GM23338 (cell line): ENCODE measurements around the gene RSPH1. TPM values are rescaled to one million over a fixed set of nuclear protein-coding genes. Genes with fewer than 3 reads are reported as not detected.

Source experiments
- ATAC-seq: fragments of 200-7000 bp; cut with Tn5 transposase; 3 replicates; pipeline ENCODE4 v1.9.1; 2020
- DNase-seq: peaks from one replicate; pipeline ENCODE4 v3.0.0-alpha.2; 2015; ENCODE audit warnings: low spot score
- H2AFZ ChIP-seq: fragments of 200-600 bp; sonication (generic); 2 replicates; pipeline ENCODE4 v1.8.0; 2016; ENCODE audit warnings: antibody characterized with exemption, mild to moderate bottlenecking, moderate library complexity
- H3F3A ChIP-seq: fragments of 200-600 bp; sonication (generic); replicated peaks from 2 replicates; pipeline ENCODE4 v1.8.0; 2017; ENCODE audit warnings: antibody characterized with exemption, mixed run types, low read depth
- H3K27ac ChIP-seq: fragments of 200-600 bp; sonication (generic); 2 replicates; pipeline ENCODE4 v1.6.1; 2016; ENCODE audit warnings: low read depth
- H3K27me3 ChIP-seq: fragments of 200-600 bp; sonication (generic); 2 replicates; pipeline ENCODE4 v1.8.0; 2016; ENCODE audit warnings: mild to moderate bottlenecking, mixed run types, moderate library complexity; ENCODE audit not compliant: insufficient read depth
- H3K36me3 ChIP-seq: fragments of 200-600 bp; sonication (generic); 2 replicates; pipeline ENCODE4 v1.8.0; 2016; ENCODE audit warnings: mild to moderate bottlenecking; ENCODE audit not compliant: insufficient read depth
- H3K4me1 ChIP-seq: fragments of 200-600 bp; sonication (generic); 2 replicates; pipeline ENCODE4 v1.8.0; 2016; ENCODE audit warnings: mild to moderate bottlenecking, moderate library complexity; ENCODE audit not compliant: insufficient read depth
- H3K4me2 ChIP-seq: fragments of 200-600 bp; sonication (generic); 2 replicates; pipeline ENCODE4 v1.7.1; 2017; ENCODE audit warnings: mixed run types
- H3K4me3 ChIP-seq: fragments of 200-600 bp; sonication (generic); 2 replicates; pipeline ENCODE4 v1.6.1; 2016; ENCODE audit warnings: mixed run types
- H3K79me2 ChIP-seq: fragments of 200-600 bp; sonication (generic); replicated peaks from 2 replicates; pipeline ENCODE4 v1.8.0; 2017; ENCODE audit warnings: mild to moderate bottlenecking; ENCODE audit not compliant: insufficient read depth
- H3K9me2 ChIP-seq: fragments of 200-600 bp; sonication (generic); 2 replicates; pipeline ENCODE4 v1.8.0; 2017; ENCODE audit not compliant: insufficient read depth
- H4K20me1 ChIP-seq: fragments of 200-600 bp; sonication (generic); replicated peaks from 2 replicates; pipeline ENCODE4 v1.8.0; 2017; ENCODE audit warnings: mild to moderate bottlenecking; ENCODE audit not compliant: insufficient read depth
- H3K27ac Mint-ChIP-seq: 2 replicates; pipeline ENCODE4 v1.8.0; 2020; ENCODE audit warnings: inconsistent platforms, mild to moderate bottlenecking, moderate library complexity, mixed read lengths
- H3K27me3 Mint-ChIP-seq: 3 replicates; pipeline ENCODE4 v1.8.0; 2022; ENCODE audit warnings: low read depth, mild to moderate bottlenecking, moderate library complexity, mixed read lengths, inconsistent platforms; ENCODE audit not compliant: insufficient read depth, poor library complexity
- H3K36me3 Mint-ChIP-seq: 3 replicates; pipeline ENCODE4 v1.8.0; 2021; ENCODE audit warnings: low read depth, mild to moderate bottlenecking, inconsistent platforms, moderate library complexity, mixed read lengths
- H3K4me1 Mint-ChIP-seq: 3 replicates; pipeline ENCODE4 v1.8.0; 2020; ENCODE audit warnings: mild to moderate bottlenecking, inconsistent platforms, mixed read lengths
- H3K4me3 Mint-ChIP-seq: 3 replicates; pipeline ENCODE4 v1.8.0; 2021; ENCODE audit warnings: moderate library complexity, mild to moderate bottlenecking, inconsistent platforms, mixed read lengths
- H3K9me3 Mint-ChIP-seq: 3 replicates; pipeline ENCODE4 v1.8.0; 2020; ENCODE audit warnings: moderate library complexity, mild to moderate bottlenecking, inconsistent platforms, mixed read lengths
- CREB1 ChIP-seq: fragments of 250-450 bp; sonication (Bioruptor Pico); IDR thresholded peaks from 2 replicates; pipeline ENCODE4 v1.5.0; 2020; ENCODE audit warnings: low read depth, mild to moderate bottlenecking, moderate library complexity
- CTCF ChIP-seq, 2 experiments: fragments of 200-600 bp in 1 of 2; sonication (generic) in 1 of 2; conservative IDR thresholded peaks; 2 replicates each; pipeline versions ENCODE4 v1.5.1 to v1.6.1; 2016 to 2017; ENCODE audit warnings: antibody characterized with exemption in 2 of 2, low read depth in 2 of 2, mild to moderate bottlenecking in 2 of 2, moderate library complexity in 1 of 2
- ETS1 ChIP-seq: IDR thresholded peaks from 2 replicates; pipeline ENCODE4 v1.6.1; 2016; ENCODE audit warnings: antibody characterized with exemption
- EZH2 ChIP-seq: fragments of 200-600 bp; sonication (generic); IDR thresholded peaks from one replicate; pipeline ENCODE4 v1.8.0; 2017; ENCODE audit warnings: antibody characterized with exemption, mild to moderate bottlenecking, low read depth; ENCODE audit not compliant: unreplicated experiment
- EZH2phosphoT487 ChIP-seq: fragments of 200-600 bp; sonication (generic); IDR thresholded peaks from one replicate; pipeline ENCODE4 v1.8.1; 2018; ENCODE audit warnings: antibody characterized with exemption; ENCODE audit not compliant: unreplicated experiment
- JUNB ChIP-seq: IDR thresholded peaks from one replicate; pipeline ENCODE4 v1.6.1; 2016; ENCODE audit warnings: antibody characterized with exemption; ENCODE audit not compliant: unreplicated experiment
- NANOG ChIP-seq: IDR thresholded peaks from 2 replicates; pipeline ENCODE4 v1.6.1; 2016; ENCODE audit warnings: antibody characterized with exemption, borderline replicate concordance
- POLR2AphosphoS5 ChIP-seq: IDR thresholded peaks from 2 replicates; pipeline ENCODE4 v1.6.1; 2016; ENCODE audit warnings: antibody characterized with exemption, low read depth
- REST ChIP-seq: IDR thresholded peaks from one replicate; pipeline ENCODE4 v1.6.1; 2018; ENCODE audit warnings: antibody characterized with exemption; ENCODE audit not compliant: unreplicated experiment
- STAT1 ChIP-seq: IDR thresholded peaks from one replicate; pipeline ENCODE4 v1.6.1; 2016; ENCODE audit warnings: antibody characterized with exemption; ENCODE audit not compliant: unreplicated experiment
- ZNF114 ChIP-seq: fragments of 250-450 bp; sonication (Bioruptor Pico); IDR thresholded peaks from 2 replicates; pipeline ENCODE4 v1.5.0; 2020; ENCODE audit warnings: mild to moderate bottlenecking, moderate library complexity
- ZNF331 ChIP-seq: fragments of 250-450 bp; sonication (Bioruptor Pico); IDR thresholded peaks from 2 replicates; pipeline ENCODE4 v1.5.0; 2020; ENCODE audit warnings: low read depth, mild to moderate bottlenecking, moderate library complexity
- ZNF462 ChIP-seq: fragments of 250-450 bp; sonication (Bioruptor Pico); IDR thresholded peaks from 2 replicates; pipeline ENCODE4 v1.5.0; 2020; ENCODE audit warnings: mild to moderate bottlenecking, moderate library complexity
- polyA plus RNA-seq: library from polyadenylated mRNA; unstranded; fragments of >200 nt; fragmentation: Nextera tagmentation; extraction: Ambion mirVana; gene quantifications from 2 replicates; pipeline ENCODE4 v1.2.1, GENCODE V29; 2016
- total RNA-seq: library from RNA; depleted of rRNA; stranded (reverse); fragments of >200 nt; shearing (Covaris generic); gene quantifications from 2 replicates; pipeline ENCODE4 v1.2.3, GENCODE V29; 2014

The RSPH1 gene
- total and polyA plus RNA-seq, 2 experiments from 2014 or later = 0.23 TPM; not detected in 1

- H3K36me3 ChIP-seq = no peaks in the 10 kb centered on the region
- Mint-ChIP-seq H3K4me1 (peaks cover 18% of the 10 kb centered on the region), H3K4me3 (no peak overlapping the region), H3K36me3 (peaks cover 21% of the 10 kb centered on the region; the same call in 2 of the 3 replicates), H3K27ac (no peak overlapping the region; the same call in 1 of the 2 replicates), H3K9me3 (no peaks in the 10 kb centered on the region), H3K27me3 (peaks cover 8% of the 10 kb centered on the region)
- H3K9me2 ChIP-seq = no peaks in the 10 kb centered on the region
- H3K4me1 ChIP-seq = no peaks in the 10 kb centered on the region; the same call in 1 of the 2 replicates
- H3K27me3 ChIP-seq = no peaks in the 10 kb centered on the region
- no peak overlapping the region for H3K4me3 ChIP-seq
- ATAC-seq = no peak
- no peak overlapping the region for H3K27ac ChIP-seq
- no peak overlapping the region for H2AFZ ChIP-seq
- H4K20me1 ChIP-seq = peaks cover 20% of the 10 kb centered on the region
- no peak overlapping the region for H3K4me2 ChIP-seq
- peaks cover 7% of the 10 kb centered on the region; the same call in 1 of the 2 replicates for H3K79me2 ChIP-seq
- TF ChIP-seq ZNF114 (CRISPR knock-in tag) = no peak
- no peak for TF ChIP-seq ETS1
- no peak for TF ChIP-seq POLR2AphosphoS5
- TF ChIP-seq EZH2 = no peak
- no peak for TF ChIP-seq ZNF462 (CRISPR knock-in tag)
- TF ChIP-seq CREB1 (CRISPR knock-in tag) = no peak
- no peak for TF ChIP-seq STAT1
- no peak for TF ChIP-seq ZNF331 (CRISPR knock-in tag)
- TF ChIP-seq JUNB = no peak
- TF ChIP-seq CTCF (conservative IDR thresholded peaks at IDR 0.05; ENCODE audit: low read depth in 2 of 2) = no peak
- no peak for TF ChIP-seq REST
- TF ChIP-seq EZH2phosphoT487 = no peak
- TF ChIP-seq NANOG = no peak
- DNase-seq = no peak
- H3F3A ChIP-seq = peaks cover 2% of the 10 kb centered on the region; the same call in 1 of the 2 replicates
Observed at GRCh38 chr21:42534421-42535378, 38.7 kb upstream of the RSPH1 start.
